Endothelial cell of umbilical vein (primary cell): ENCODE measurements around the gene SLC10A7. TPM values are rescaled to one million over a fixed set of nuclear protein-coding genes. Genes with fewer than 3 reads are reported as not detected.

ENCODE experiments used
- BruUV-seq: library from RNA; stranded (reverse); fragments of 400-500 nt; replicated peaks from 2 replicates; lab custom pipeline; 2021; lab: Mats Ljungman, UMichigan
- CTCF ChIA-PET: fragments of 300-600, 350-600 bp; sonication (Branson Sonifier 250); formaldehyde crosslinking; loops from one replicate; lab custom pipeline; 2021; ENCODE audit warnings: antibody characterized with exemption, inconsistent platforms; lab: Charles Lee
- POLR2A ChIA-PET: fragments of 300-600, 350-600 bp; sonication (Branson Sonifier 250); formaldehyde crosslinking; loops from one replicate; lab custom pipeline; 2021; ENCODE audit warnings: antibody characterized with exemption, inconsistent platforms; lab: Charles Lee
- DNase-seq: peaks from one replicate; pipeline ENCODE4 v3.0.0-alpha.2; 2011; ENCODE audit warnings: low read depth, low spot score
- FAIRE-seq: peaks from 2 replicates; lab custom pipeline; 2011; peaks lifted over from hg19 to GRCh38; lab: Jason Lieb, UNC
- H2AFZ ChIP-seq: 2 replicates; pipeline ENCODE4 v1.6.0; 2012; ENCODE audit warnings: low read depth, low read length, control low read depth, inconsistent platforms
- H3K27ac ChIP-seq: 2 replicates; pipeline ENCODE4 v1.5.1; 2011; ENCODE audit warnings: low read depth, mild to moderate bottlenecking, control low read depth, low read length, moderate library complexity; ENCODE audit not compliant: insufficient read depth
- H3K27me3 ChIP-seq, 2 experiments: 2 replicates each; pipeline versions ENCODE4 v1.6.0 to v1.6.1; 2011; ENCODE audit warnings: low read length in 2 of 2, mixed read lengths in 1 of 2; ENCODE audit not compliant: control insufficient read depth in 2 of 2, insufficient read depth in 2 of 2
- H3K36me3 ChIP-seq, 2 experiments: 2 replicates in 1 of 2; 3 replicates in 1 of 2; pipeline ENCODE4 v1.5.1; 2011; ENCODE audit warnings: low read length in 2 of 2, mild to moderate bottlenecking in 1 of 2, moderate library complexity in 1 of 2; ENCODE audit not compliant: control insufficient read depth in 2 of 2, insufficient read depth in 2 of 2; ENCODE audit errors: extremely low read depth in 1 of 2
- H3K4me1 ChIP-seq: 3 replicates; pipeline ENCODE4 v1.5.1; 2011; ENCODE audit warnings: mild to moderate bottlenecking, low read length; ENCODE audit not compliant: control insufficient read depth, insufficient read depth; ENCODE audit errors: extremely low read depth
- H3K4me2 ChIP-seq: 2 replicates; pipeline ENCODE4 v1.6.1; 2011; ENCODE audit warnings: low read length, control low read depth, mixed read lengths; ENCODE audit not compliant: insufficient read depth
- H3K4me3 ChIP-seq, 3 experiments: fragments of 200-600 bp in 1 of 3; sonication (generic), shearing (Covaris generic) in 1 of 3; replicated peaks in 1 of 3; 2 replicates each; pipeline ENCODE4 v1.5.1; 2011 to 2016; ENCODE audit warnings: control low read depth in 3 of 3, low read length in 3 of 3, mild to moderate bottlenecking in 2 of 3, inconsistent platforms in 1 of 3, low read depth in 1 of 3, moderate library complexity in 1 of 3; ENCODE audit not compliant: insufficient read depth in 1 of 3
- H3K79me2 ChIP-seq: 2 replicates; pipeline ENCODE4 v1.6.0; 2012; ENCODE audit warnings: low read length, inconsistent platforms; ENCODE audit not compliant: control insufficient read depth, insufficient read depth
- H3K9ac ChIP-seq: replicated peaks from 2 replicates; pipeline ENCODE3; 2011; ENCODE audit warnings: low read length, control low read depth; ENCODE audit not compliant: insufficient read depth; ENCODE audit errors: extremely low read depth
- H3K9me1 ChIP-seq: replicated peaks from 3 replicates; pipeline ENCODE4 v1.6.0; 2011; ENCODE audit warnings: mild to moderate bottlenecking, low read length; ENCODE audit not compliant: control insufficient read depth, insufficient read depth; ENCODE audit errors: extremely low read depth
- H3K9me3 ChIP-seq: replicated peaks from 2 replicates; pipeline ENCODE4 v1.5.1; 2012; ENCODE audit warnings: low read length, inconsistent platforms; ENCODE audit not compliant: control insufficient read depth, insufficient read depth
- H4K20me1 ChIP-seq: replicated peaks from 2 replicates; pipeline ENCODE3; 2011; ENCODE audit warnings: mild to moderate bottlenecking, low read length; ENCODE audit not compliant: control insufficient read depth, insufficient read depth; ENCODE audit errors: extremely low read depth
- EZH2 ChIP-seq: IDR thresholded peaks from 2 replicates; pipeline ENCODE4 v1.6.1; 2012; ENCODE audit warnings: borderline replicate concordance, low read depth, mild to moderate bottlenecking, moderate library complexity, low read length, inconsistent platforms; ENCODE audit not compliant: severe bottlenecking
- FOS ChIP-seq: IDR thresholded peaks from 2 replicates; pipeline ENCODE4 v1.6.1; 2011; ENCODE audit warnings: mild to moderate bottlenecking, low read length, moderate library complexity, borderline replicate concordance; ENCODE audit not compliant: insufficient read depth
- GATA2 ChIP-seq: IDR thresholded peaks from 2 replicates; pipeline ENCODE4 v1.7.0; 2011; ENCODE audit warnings: low read depth, mild to moderate bottlenecking, moderate library complexity, mixed read lengths, low read length; ENCODE audit not compliant: insufficient read length, insufficient read depth
- JUN ChIP-seq: IDR thresholded peaks from 2 replicates; pipeline ENCODE4 v1.6.1; 2011; ENCODE audit warnings: borderline replicate concordance, low read depth; ENCODE audit not compliant: insufficient read length, insufficient read depth
- MYC ChIP-seq: IDR thresholded peaks from one replicate; pipeline ENCODE4 v1.6.1; 2011; ENCODE audit warnings: mild to moderate bottlenecking, low read depth, low read length
- POLR2A ChIP-seq: IDR thresholded peaks from 2 replicates; pipeline ENCODE4 v1.6.1; 2012; ENCODE audit warnings: low read depth, mild to moderate bottlenecking, control low read depth, low read length
- POLR2AphosphoS5 ChIP-seq: IDR thresholded peaks from 2 replicates; pipeline ENCODE4 v1.6.1; 2012; ENCODE audit warnings: low read depth, mild to moderate bottlenecking, control low read depth, low read length, moderate library complexity; ENCODE audit not compliant: insufficient read depth
- dilution Hi-C: fragments of 300-500 bp; cut with MboI; formaldehyde crosslinking; loops from one replicate; pipeline ENCODE4 v1.15.0; 2019; ENCODE audit warnings: low sequenced_read_pairs; ENCODE audit not compliant: extremely low pct_ligation_motif_present
- intact Hi-C: fragments of 100-400 bp; cut with micrococcal nuclease; formaldehyde crosslinking; loops from one replicate; pipeline ENCODE4 v1.10.0; 2022
- polyA plus RNA-seq, 4 experiments: library from polyadenylated mRNA; depleted of rRNA in 3 of 4; stranded (reverse) in 3 of 4; unstranded in 1 of 4; fragments of >200 nt; gene quantifications; 2 replicates each; pipeline versions ENCODE4 v1.2.1 to v1.2.3, GENCODE V29; 2011 to 2012; ENCODE audit warnings: missing spikeins in 1 of 4
- total RNA-seq: library from RNA; stranded (reverse); gene quantifications from 2 replicates; pipeline ENCODE4 v1.2.3, GENCODE V29; 2021
- TF ChIP-seq, protein P1 (sequence below), 2 donors: IDR thresholded peaks; 1 replicate in 1 of 2; 2 replicates in 1 of 2; pipeline ENCODE4 v1.5.1; 2011; ENCODE audit warnings: low read length in 2 of 2, mild to moderate bottlenecking in 2 of 2, moderate library complexity in 2 of 2, control low read depth in 1 of 2, inconsistent platforms in 1 of 2, low read depth in 1 of 2; ENCODE audit not compliant: insufficient read depth in 1 of 2; ENCODE audit errors: extremely low read depth in 1 of 2
- TF ChIP-seq, protein P2 (sequence below): IDR thresholded peaks from 2 replicates; pipeline ENCODE4 v1.6.1; 2011; ENCODE audit not compliant: insufficient read depth, insufficient read length

The SLC10A7 gene
- total and polyA plus RNA-seq, 2 donors (not counting 3 experiments of a cell fraction or from before 2014, with no cell fraction given), result 13.6 to 20.4 TPM

DNA sequence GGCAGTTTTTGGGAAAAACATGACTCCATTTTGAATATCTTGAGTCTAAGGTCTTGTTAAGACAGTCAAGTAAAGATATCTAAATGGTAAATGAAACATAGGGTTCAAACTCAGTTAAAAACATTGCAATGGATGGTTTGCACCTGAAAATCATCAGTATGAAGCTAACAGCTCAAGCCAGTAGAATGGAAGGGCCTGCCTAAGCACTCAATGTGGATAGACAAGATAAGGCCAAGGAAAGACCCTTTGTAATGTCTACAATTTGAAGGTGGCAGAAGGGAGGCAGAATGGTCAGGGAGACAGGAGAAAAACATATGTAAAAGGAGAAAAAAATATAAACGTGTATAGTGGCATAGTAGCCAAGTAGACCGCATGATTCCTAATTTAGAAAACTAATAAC lies 229.2 kb downstream of the SLC10A7 start:
- ChIA-PET POLR2A (no interaction called here), CTCF (no interaction called here)
- H3K4me1 ChIP-seq, result no peaks in the 10 kb centered on the region
- no peak for DNase-seq
- H2AFZ ChIP-seq, result no peak overlapping the region
- TF ChIP-seq, protein P1, sequence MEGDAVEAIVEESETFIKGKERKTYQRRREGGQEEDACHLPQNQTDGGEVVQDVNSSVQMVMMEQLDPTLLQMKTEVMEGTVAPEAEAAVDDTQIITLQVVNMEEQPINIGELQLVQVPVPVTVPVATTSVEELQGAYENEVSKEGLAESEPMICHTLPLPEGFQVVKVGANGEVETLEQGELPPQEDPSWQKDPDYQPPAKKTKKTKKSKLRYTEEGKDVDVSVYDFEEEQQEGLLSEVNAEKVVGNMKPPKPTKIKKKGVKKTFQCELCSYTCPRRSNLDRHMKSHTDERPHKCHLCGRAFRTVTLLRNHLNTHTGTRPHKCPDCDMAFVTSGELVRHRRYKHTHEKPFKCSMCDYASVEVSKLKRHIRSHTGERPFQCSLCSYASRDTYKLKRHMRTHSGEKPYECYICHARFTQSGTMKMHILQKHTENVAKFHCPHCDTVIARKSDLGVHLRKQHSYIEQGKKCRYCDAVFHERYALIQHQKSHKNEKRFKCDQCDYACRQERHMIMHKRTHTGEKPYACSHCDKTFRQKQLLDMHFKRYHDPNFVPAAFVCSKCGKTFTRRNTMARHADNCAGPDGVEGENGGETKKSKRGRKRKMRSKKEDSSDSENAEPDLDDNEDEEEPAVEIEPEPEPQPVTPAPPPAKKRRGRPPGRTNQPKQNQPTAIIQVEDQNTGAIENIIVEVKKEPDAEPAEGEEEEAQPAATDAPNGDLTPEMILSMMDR (IDR thresholded peaks at IDR 0.05; ENCODE audit: extremely low read depth in 1 of 2, insufficient read depth in 1 of 2, low read depth in 1 of 2, low read length in 2 of 2), result no peak
- TF ChIP-seq MYC (no peak), FOS (no peak), GATA2 (no peak), POLR2A (no peak)
- H3K79me2 ChIP-seq, result no peaks in the 10 kb centered on the region
- H3K9me1 ChIP-seq, result no peaks in the 10 kb centered on the region
- no peak overlapping the region for H3K9ac ChIP-seq
- no peaks in the 10 kb centered on the region for H4K20me1 ChIP-seq
- H3K4me3 ChIP-seq, result no peak overlapping the region
- no peaks in the 10 kb centered on the region for H3K9me3 ChIP-seq
- intact Hi-C loops, result no loop called here
- no peak for FAIRE-seq
- H3K27me3 ChIP-seq, result no peaks in the 10 kb centered on the region
- no peak overlapping the region for H3K4me2 ChIP-seq
- H3K27ac ChIP-seq, result no peak overlapping the region
- no TSS peak for BruUV-seq
- H3K36me3 ChIP-seq, result no peaks in the 10 kb centered on the region
- dilution Hi-C loops, result no loop called here

GRCh38 chr4:146291313-146291712 lies 230.4 kb downstream of the SLC10A7 start:
- Histone ChIP-seq H3K36me3 (peaks cover 0 to 3% of the 10 kb centered on the region in 2 experiments), H3K79me2 (no peaks in the 10 kb centered on the region), H4K20me1 (no peaks in the 10 kb centered on the region), H3K27me3 (no peaks in the 10 kb centered on the region), H3K4me1 (no peaks in the 10 kb centered on the region), H3K9ac (no peak overlapping the region), H3K4me2 (no peak overlapping the region), H3K4me3 (no peak overlapping the region), H3K27ac (no peak overlapping the region), H3K9me3 (no peaks in the 10 kb centered on the region), H3K9me1 (no peaks in the 10 kb centered on the region), H2AFZ (no peak overlapping the region)
- CTCF ChIA-PET, result no interaction called here
- DNase-seq, result no peak
- no TSS peak for BruUV-seq
- TF ChIP-seq FOS (no peak), MYC (no peak), EZH2 (no peak), GATA2 (no peak), JUN (no peak), POLR2A (no peak), POLR2AphosphoS5 (no peak)
- TF ChIP-seq, protein P1 (IDR thresholded peaks at IDR 0.05; ENCODE audit: extremely low read depth in 1 of 2, insufficient read depth in 1 of 2, low read depth in 1 of 2, low read length in 2 of 2), result no peak
- TF ChIP-seq, protein P2, sequence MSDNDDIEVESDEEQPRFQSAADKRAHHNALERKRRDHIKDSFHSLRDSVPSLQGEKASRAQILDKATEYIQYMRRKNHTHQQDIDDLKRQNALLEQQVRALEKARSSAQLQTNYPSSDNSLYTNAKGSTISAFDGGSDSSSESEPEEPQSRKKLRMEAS, result no peak
- dilution Hi-C loops, result no loop called here
- intact Hi-C loops, result no loop called here
- POLR2A ChIA-PET, result no interaction called here
- FAIRE-seq, result no peak
